CD4-positive, CD25-positive, alpha-beta regulatory T cell (primary cell): Measurements from ENCODE around the gene SPOCK2. TPM values are rescaled to one million over a fixed set of nuclear protein-coding genes. Genes with fewer than 3 reads are reported as not detected.

Experiments
- ATAC-seq, 2 donors: fragments of 150-1000 bp; cut with Tn5 transposase; one replicate each; pipeline ENCODE4 v1.10.0; 2021; ENCODE audit warnings: low read depth in 2 of 2, moderate number of reproducible peaks in 2 of 2, moderate library complexity in 1 of 2
- DNase-seq, 3 donors: peaks; one replicate each; pipeline versions ENCODE4 v3.0.0 to v3.0.0-alpha.2; 2012 to 2022; ENCODE audit warnings: mixed read lengths in 1 of 3
- H3K27ac ChIP-seq: one replicate; pipeline ENCODE4 v1.7.0; 2013; ENCODE audit warnings: mild to moderate bottlenecking, low read length; ENCODE audit not compliant: insufficient read depth, poor library complexity, severe bottlenecking
- H3K27me3 ChIP-seq: one replicate; pipeline ENCODE4 v1.7.0; 2013; ENCODE audit warnings: low read length; ENCODE audit not compliant: control insufficient read depth, insufficient read depth
- H3K36me3 ChIP-seq: one replicate; pipeline ENCODE4 v1.7.0; 2013; ENCODE audit warnings: mild to moderate bottlenecking, low read length, moderate library complexity; ENCODE audit not compliant: control insufficient read depth, insufficient read depth
- H3K4me1 ChIP-seq: 2 replicates; pipeline ENCODE4 v1.7.0; 2013; ENCODE audit warnings: mild to moderate bottlenecking, low read length; ENCODE audit not compliant: insufficient read depth, control insufficient read depth, poor library complexity, severe bottlenecking
- H3K4me3 ChIP-seq: one replicate; pipeline ENCODE4 v1.7.0; 2013; ENCODE audit warnings: low read depth, mild to moderate bottlenecking, low read length, moderate library complexity
- H3K9me3 ChIP-seq, 2 experiments: 1 replicate in 1 of 2; 2 replicates in 1 of 2; pipeline ENCODE4 v1.7.0; 2013; ENCODE audit warnings: low read length in 2 of 2, mild to moderate bottlenecking in 1 of 2, moderate library complexity in 1 of 2; ENCODE audit not compliant: control insufficient read depth in 2 of 2
- H3K27ac Mint-ChIP-seq, 3 donors: one replicate each; pipeline ENCODE4 v1.8.0; 2020 to 2022; ENCODE audit warnings: mild to moderate bottlenecking in 3 of 3, mixed read lengths in 3 of 3, moderate library complexity in 2 of 3
- H3K27me3 Mint-ChIP-seq: one replicate; pipeline ENCODE4 v1.8.0; 2022; ENCODE audit warnings: mild to moderate bottlenecking, mixed read lengths
- H3K36me3 Mint-ChIP-seq: one replicate; pipeline ENCODE4 v1.8.0; 2020; ENCODE audit warnings: mixed read lengths
- H3K4me1 Mint-ChIP-seq, 4 donors: one replicate each; pipeline ENCODE4 v1.8.0; 2020 to 2022; ENCODE audit warnings: mixed read lengths in 4 of 4, mild to moderate bottlenecking in 1 of 4
- H3K4me3 Mint-ChIP-seq, 4 donors: one replicate each; pipeline ENCODE4 v1.8.0; 2020 to 2022; ENCODE audit warnings: mild to moderate bottlenecking in 4 of 4, mixed read lengths in 4 of 4, moderate library complexity in 3 of 4
- H3K9me3 Mint-ChIP-seq, 7 donors: one replicate each; pipeline ENCODE4 v1.8.0; 2020 to 2022; ENCODE audit warnings: mixed read lengths in 7 of 7, mild to moderate bottlenecking in 3 of 7, moderate library complexity in 2 of 7
- polyA plus RNA-seq, 4 donors: library from polyadenylated mRNA; unstranded; fragments of 300-500 nt; fragmentation: Illumina TruSeq; gene quantifications; one replicate each; pipeline ENCODE4 v1.2.3, GENCODE V29; 2021
- total RNA-seq: library from RNA; stranded (reverse); gene quantifications from one replicate; pipeline ENCODE4 v1.2.3, GENCODE V29; 2022

Gene SPOCK2
- total and polyA plus RNA-seq, 5 donors from 2014 or later, result 221 to 683 (median 276) TPM

DNA sequence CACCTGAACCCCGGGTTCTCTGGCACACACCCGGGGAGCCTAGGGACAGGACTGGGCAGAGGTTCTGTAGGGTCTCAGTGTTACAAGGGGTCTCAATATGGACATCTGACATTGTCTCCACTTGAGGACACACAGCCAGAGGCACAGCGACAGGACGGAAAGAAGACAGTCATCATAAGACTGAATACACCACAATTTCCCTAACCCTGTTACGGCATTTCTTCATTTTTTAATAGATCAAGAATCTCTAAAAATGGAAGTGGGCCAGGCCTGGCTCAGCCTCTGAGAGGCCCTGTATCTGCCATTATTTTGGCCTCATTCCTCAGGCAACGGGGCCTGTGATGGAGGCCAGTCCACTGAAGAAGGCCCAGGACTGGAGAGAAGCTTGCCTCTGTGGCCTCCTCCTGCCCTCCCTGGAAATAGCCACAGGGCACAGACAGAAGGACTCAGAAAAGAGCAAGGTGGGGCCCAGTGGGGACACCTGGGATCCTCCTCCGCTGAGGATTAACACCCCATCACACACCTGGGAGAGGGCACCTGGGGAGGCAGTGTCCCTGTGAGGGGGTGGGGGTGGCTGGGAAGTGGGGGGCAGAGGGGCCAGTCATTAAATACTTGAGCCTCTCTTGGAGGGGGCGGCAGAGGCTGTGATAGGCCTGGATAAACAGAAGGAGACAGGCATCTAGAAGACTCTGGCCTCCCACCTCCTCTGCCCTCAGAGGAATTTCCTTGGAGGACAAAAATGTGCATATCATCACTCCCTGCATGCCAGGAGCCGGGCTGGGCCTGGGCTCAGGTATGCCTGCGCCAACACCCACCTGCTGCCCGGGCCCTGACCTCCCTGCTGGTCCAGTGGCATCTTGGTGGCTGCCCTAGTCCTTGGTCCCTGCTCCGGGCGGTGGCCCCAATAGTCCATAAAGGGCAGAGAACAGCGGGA, 8.0 kb downstream of the SPOCK2 start:
- ATAC-seq, result no peak
- H3K9me3 ChIP-seq, result no peaks in the 10 kb centered on the region
- H3K4me3 ChIP-seq, result peak overlapping the region; percentile 70
- peak overlapping the region; percentile 81 for H3K27ac ChIP-seq
- H3K27me3 ChIP-seq, result no peaks in the 10 kb centered on the region
- H3K4me1 Mint-ChIP-seq, result peaks cover 22 to 96% (median 76%) of the 10 kb centered on the region in 4 donors
- peaks cover 38% of the 10 kb centered on the region for H3K36me3 ChIP-seq
- peaks cover 46% of the 10 kb centered on the region for H3K36me3 Mint-ChIP-seq
- H3K9me3 Mint-ChIP-seq, result no peaks in the 10 kb centered on the region
- no peak for DNase-seq
- H3K27ac Mint-ChIP-seq, result peak overlapping the region; percentile 92 to 97 (median 97)
- H3K4me3 Mint-ChIP-seq, result peak overlapping the region; percentile 91 to 99 (median 96)
- no peaks in the 10 kb centered on the region for H3K27me3 Mint-ChIP-seq
- H3K4me1 ChIP-seq, result peaks cover 100% of the 10 kb centered on the region

DNA sequence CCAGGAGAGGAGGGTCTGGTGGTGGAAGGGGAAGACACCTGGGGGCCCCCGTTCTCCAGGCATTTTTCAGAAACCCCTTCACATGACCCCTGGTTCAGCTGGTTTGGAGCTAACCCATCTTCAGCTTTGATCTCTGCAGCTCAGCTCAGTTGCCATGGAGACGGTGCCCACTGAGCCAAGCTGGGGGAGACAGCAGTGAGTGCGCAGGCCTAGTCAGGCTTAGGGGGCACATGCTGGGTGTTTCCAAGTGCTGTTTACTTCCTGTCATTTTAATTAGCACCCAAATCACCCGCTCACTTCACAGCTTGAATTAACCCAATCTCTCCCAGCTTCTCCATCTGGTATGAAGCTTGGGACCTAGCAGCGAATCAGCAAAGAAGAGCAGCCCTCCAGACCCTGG, 9.0 kb downstream of the SPOCK2 start:
- Histone ChIP-seq H3K36me3 (peaks cover 34% of the 10 kb centered on the region), H3K9me3 (no peaks in the 10 kb centered on the region), H3K27me3 (no peaks in the 10 kb centered on the region), H3K27ac (peak overlapping the region; percentile 81), H3K4me3 (peak overlapping the region; percentile 70), H3K4me1 (peaks cover 100% of the 10 kb centered on the region)
- Mint-ChIP-seq H3K27me3 (no peaks in the 10 kb centered on the region), H3K36me3 (peaks cover 39% of the 10 kb centered on the region), H3K4me1 (peaks cover 22 to 96% (median 72%) of the 10 kb centered on the region in 4 donors), H3K4me3 (peak overlapping the region; percentile 62 to 99 (median 94)), H3K27ac (peak overlapping the region; percentile 92 to 97 (median 94)), H3K9me3 (no peaks in the 10 kb centered on the region)
- DNase-seq (peak; percentile 71 to 77 (median 74)), ATAC-seq (peak; percentile 66 to 75)

DNA sequence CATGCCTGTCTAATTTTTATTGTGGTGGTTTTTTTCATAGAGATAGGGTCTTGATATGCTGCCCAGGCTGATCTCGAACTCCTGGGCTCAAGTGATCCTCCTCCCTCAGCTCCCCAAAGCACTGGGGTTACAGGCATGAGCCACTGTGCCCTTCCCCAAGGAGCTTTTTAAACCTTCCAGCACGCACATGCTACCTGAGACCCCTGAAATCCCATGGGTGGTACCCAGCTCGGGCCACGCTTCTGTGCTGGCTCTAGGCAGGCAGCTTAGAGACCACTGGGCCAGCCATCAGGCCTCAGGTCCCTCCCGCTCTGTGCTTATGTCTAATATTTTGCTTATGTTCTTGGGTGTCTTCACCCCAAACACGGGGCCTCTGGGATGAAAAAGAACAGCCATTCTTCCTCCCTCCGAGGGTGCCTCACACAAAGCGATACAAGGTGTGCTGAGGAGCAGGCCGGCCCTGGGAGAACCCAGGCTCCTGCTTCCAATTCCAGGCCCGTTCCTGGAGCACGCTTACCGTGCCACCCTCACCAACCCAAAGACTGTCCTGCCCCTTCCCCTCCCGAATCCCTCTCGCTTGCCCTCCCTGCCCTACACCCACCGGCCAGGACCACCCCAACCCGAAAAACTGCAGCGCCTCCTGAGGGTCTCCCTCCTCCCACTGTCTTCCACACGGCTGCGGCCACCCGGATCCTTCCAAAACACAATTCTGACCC, 10.9 kb downstream of the SPOCK2 start:
- H3K27me3 ChIP-seq, result no peaks in the 10 kb centered on the region
- H3K36me3 ChIP-seq, result peaks cover 38% of the 10 kb centered on the region
- peaks cover 95% of the 10 kb centered on the region for H3K4me1 ChIP-seq
- H3K36me3 Mint-ChIP-seq, result peaks cover 37% of the 10 kb centered on the region
- H3K9me3 Mint-ChIP-seq, result no peaks in the 10 kb centered on the region
- H3K4me3 ChIP-seq, result peak overlapping the region; percentile 58
- DNase-seq (no peak), ATAC-seq (no peak)
- peak overlapping the region; percentile 69 to 86 (median 78) for H3K4me3 Mint-ChIP-seq
- H3K9me3 ChIP-seq, result no peaks in the 10 kb centered on the region
- no peaks in the 10 kb centered on the region for H3K27me3 Mint-ChIP-seq
- peak overlapping the region; percentile 79 to 95 (median 94) for H3K27ac Mint-ChIP-seq
- H3K27ac ChIP-seq, result peak overlapping the region; percentile 81
- H3K4me1 Mint-ChIP-seq, result peaks cover 16 to 94% (median 59%) of the 10 kb centered on the region in 4 donors

DNA sequence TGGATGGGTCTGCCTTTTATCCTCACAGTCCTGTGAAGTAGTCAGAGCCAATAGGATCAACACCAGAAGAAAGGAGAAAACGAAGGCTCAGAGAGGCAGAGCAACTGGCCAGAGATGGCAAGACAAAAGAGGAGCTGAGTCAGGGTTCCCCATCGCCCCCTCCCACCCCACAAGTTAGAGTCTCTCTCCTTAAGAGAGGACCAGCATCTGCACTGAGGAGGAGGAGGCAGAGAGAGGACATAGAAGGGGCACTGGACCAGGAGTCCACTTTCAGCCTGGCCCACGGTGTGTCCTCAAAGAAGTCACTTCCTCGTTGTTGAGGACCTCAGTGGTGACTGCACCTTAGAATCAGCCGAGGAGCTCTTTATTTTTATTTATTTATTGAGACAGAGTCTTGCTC, 11.6 kb downstream of the SPOCK2 start:
- Histone ChIP-seq H3K4me1 (peaks cover 88% of the 10 kb centered on the region), H3K36me3 (peaks cover 45% of the 10 kb centered on the region), H3K27ac (peak overlapping the region; percentile 81), H3K9me3 (no peaks in the 10 kb centered on the region), H3K4me3 (peak overlapping the region; percentile 41), H3K27me3 (no peaks in the 10 kb centered on the region)
- ATAC-seq (no peak), DNase-seq (no peak)
- peak overlapping the region; percentile 69 to 86 (median 82) for H3K4me3 Mint-ChIP-seq
- H3K4me1 Mint-ChIP-seq, result peaks cover 16 to 94% (median 57%) of the 10 kb centered on the region in 4 donors
- peaks cover 39% of the 10 kb centered on the region for H3K36me3 Mint-ChIP-seq
- peak overlapping the region; percentile 83 to 95 (median 94) for H3K27ac Mint-ChIP-seq
- no peaks in the 10 kb centered on the region for H3K9me3 Mint-ChIP-seq
- H3K27me3 Mint-ChIP-seq, result no peaks in the 10 kb centered on the region

DNA sequence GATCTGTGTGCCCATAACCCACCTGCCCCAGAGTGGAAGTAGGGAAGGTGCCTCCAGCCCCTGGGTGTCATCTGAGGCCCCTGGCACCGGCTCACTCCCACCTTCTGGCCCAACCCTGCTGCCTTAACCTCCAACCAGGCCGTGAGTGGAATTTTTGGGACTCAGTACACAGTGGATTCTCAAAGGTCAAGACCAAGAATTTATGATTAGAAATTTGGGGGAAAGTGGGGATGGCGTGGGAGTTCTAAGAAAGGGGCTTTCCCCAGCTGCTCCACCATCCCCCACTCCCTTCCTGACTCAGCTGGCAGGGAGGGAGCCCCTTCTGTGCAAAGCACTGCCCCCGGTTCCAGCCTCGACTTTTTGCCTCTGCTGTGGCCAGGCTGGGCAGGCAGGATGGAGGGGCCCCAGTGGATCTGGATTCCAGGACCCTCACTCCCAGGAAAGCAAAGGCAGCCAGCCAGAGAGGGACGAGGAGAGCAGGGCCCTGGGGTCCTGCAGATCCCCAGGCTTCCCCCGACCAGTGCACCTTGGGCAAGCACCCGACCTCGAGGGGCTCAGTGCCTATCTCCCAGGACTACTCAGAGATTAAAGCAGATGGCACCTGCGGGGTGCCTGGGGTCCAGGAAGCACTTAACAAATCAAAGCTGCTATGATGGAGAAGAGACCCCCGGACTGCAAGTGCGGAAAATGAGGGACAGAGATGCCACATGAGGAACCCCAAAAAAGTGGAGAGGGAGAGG, 12.8 kb downstream of the SPOCK2 start:
- H3K27me3 ChIP-seq, result no peaks in the 10 kb centered on the region
- H3K9me3 Mint-ChIP-seq, result no peaks in the 10 kb centered on the region
- H3K4me3 ChIP-seq, result peak overlapping the region; percentile 13
- H3K27ac Mint-ChIP-seq, result peak overlapping the region; percentile 83 to 95 (median 94)
- no peak for ATAC-seq
- no peaks in the 10 kb centered on the region for H3K27me3 Mint-ChIP-seq
- peaks cover 41% of the 10 kb centered on the region for H3K36me3 Mint-ChIP-seq
- no peaks in the 10 kb centered on the region for H3K9me3 ChIP-seq
- H3K27ac ChIP-seq, result peak overlapping the region; percentile 81
- H3K4me1 ChIP-seq, result peaks cover 76% of the 10 kb centered on the region
- H3K4me1 Mint-ChIP-seq, result peaks cover 16 to 93% (median 55%) of the 10 kb centered on the region in 4 donors
- H3K36me3 ChIP-seq, result peaks cover 52% of the 10 kb centered on the region
- peak overlapping the region; percentile 69 to 86 (median 76) for H3K4me3 Mint-ChIP-seq
- no peak for DNase-seq

DNA sequence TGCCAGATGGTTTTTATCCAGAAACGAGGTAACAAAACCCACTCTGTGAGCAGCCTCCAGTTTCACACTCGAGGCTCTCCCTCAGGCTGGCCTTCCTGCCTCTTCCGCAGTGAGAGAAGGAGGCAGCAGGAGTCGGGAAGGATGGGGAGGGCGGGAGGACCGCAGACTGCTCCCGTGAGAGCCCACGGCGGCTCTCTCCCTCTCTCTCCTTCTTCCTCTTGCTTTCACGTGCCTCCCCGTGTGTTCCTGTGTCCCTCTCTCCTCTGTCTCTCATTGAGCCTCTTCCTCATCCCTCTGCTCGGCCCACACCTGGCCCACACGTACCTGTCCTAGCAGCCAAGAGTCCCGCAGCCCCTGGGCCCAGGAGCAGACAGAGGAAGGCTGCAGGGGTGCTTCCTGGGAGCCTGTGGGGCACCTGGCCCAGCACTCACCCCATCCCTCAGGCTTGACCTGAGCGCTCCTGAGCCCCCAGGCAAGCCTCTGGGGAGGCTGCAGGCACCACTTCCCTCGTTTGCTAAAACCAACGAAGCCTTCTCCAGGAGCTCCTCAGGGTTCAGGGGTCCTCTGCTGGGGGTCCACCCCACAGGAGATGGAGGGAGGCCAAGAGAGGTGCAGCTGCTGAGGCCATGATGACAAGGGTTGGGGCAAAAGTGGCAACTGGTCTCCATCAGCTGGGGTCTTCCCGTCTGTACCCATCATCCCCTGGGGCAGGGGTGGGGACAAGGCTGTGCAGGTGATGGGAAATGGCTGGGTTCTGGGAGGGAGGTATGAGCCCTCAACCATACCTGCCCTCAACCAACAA, 13.6 kb downstream of the SPOCK2 start:
- peak overlapping the region; percentile 81 for H3K27ac ChIP-seq
- peaks cover 60% of the 10 kb centered on the region for H3K36me3 ChIP-seq
- peaks cover 38% of the 10 kb centered on the region for H3K36me3 Mint-ChIP-seq
- H3K9me3 Mint-ChIP-seq, result no peaks in the 10 kb centered on the region
- peak overlapping the region; percentile 48 to 82 (median 60) for H3K4me3 Mint-ChIP-seq
- ATAC-seq (no peak), DNase-seq (no peak)
- no peaks in the 10 kb centered on the region for H3K27me3 ChIP-seq
- peak overlapping the region; percentile 76 to 94 (median 83) for H3K27ac Mint-ChIP-seq
- H3K27me3 Mint-ChIP-seq, result no peaks in the 10 kb centered on the region
- H3K4me3 ChIP-seq, result peak overlapping the region; percentile 13
- H3K4me1 Mint-ChIP-seq, result peaks cover 16 to 91% (median 51%) of the 10 kb centered on the region in 4 donors
- peaks cover 68% of the 10 kb centered on the region for H3K4me1 ChIP-seq
- no peaks in the 10 kb centered on the region for H3K9me3 ChIP-seq
